HepG2 (cell line): ENCODE data around the gene TGM1. TPM values are rescaled to one million over a fixed set of nuclear protein-coding genes. Genes with fewer than 3 reads are reported as not detected.

Experiments
- ARNTL ChIP-seq: sonication (generic); formaldehyde crosslinking; IDR thresholded peaks from 2 replicates; pipeline ENCODE4 v1.4.0; 2020; ENCODE audit warnings: mild to moderate bottlenecking, missing genetic modification reagents
- ATF7 ChIP-seq, 2 experiments: fragments of 450-650 bp in 1 of 2; sonication (generic) in 1 of 2; formaldehyde crosslinking in 1 of 2; IDR thresholded peaks; 2 replicates each; pipeline versions ENCODE4 v1.4.0 to v1.6.1; 2016 to 2020; ENCODE audit warnings: antibody characterized with exemption in 1 of 2, mild to moderate bottlenecking in 1 of 2, missing genetic modification reagents in 1 of 2
- BATF2 ChIP-seq: sonication (generic); formaldehyde crosslinking; IDR thresholded peaks from 2 replicates; pipeline ENCODE4 v1.8.0; 2022; ENCODE audit warnings: mild to moderate bottlenecking, missing genetic modification reagents, moderate library complexity
- CENPT ChIP-seq: sonication (generic); formaldehyde crosslinking; IDR thresholded peaks from 2 replicates; pipeline ENCODE4 v1.8.0; 2022; ENCODE audit warnings: low read depth, mild to moderate bottlenecking, moderate library complexity, missing genetic modification reagents
- HNRNPLL ChIP-seq: fragments of 200-400 bp; formaldehyde crosslinking; IDR thresholded peaks from 2 replicates; pipeline ENCODE4 v1.6.1; 2017; ENCODE audit warnings: mild to moderate bottlenecking, low read depth, low read length; ENCODE audit not compliant: poor library complexity, severe bottlenecking
- KAT2B ChIP-seq: fragments of 150-350 bp; IDR thresholded peaks from 2 replicates; pipeline ENCODE4 v1.6.1; 2014; ENCODE audit warnings: low read depth, low read length, borderline replicate concordance
- PRMT3 ChIP-seq: sonication (generic); formaldehyde crosslinking; IDR thresholded peaks from 2 replicates; pipeline ENCODE4 v1.8.1; 2022; ENCODE audit warnings: low read depth, mild to moderate bottlenecking, moderate library complexity, missing genetic modification reagents, borderline replicate concordance
- RBM22 ChIP-seq: fragments of 200-400 bp; formaldehyde crosslinking; optimal IDR thresholded peaks from 2 replicates; pipeline ENCODE3; 2017; ENCODE audit warnings: mild to moderate bottlenecking, low read length, moderate library complexity
- ZFP36L2 ChIP-seq: sonication (generic); formaldehyde crosslinking; IDR thresholded peaks from 2 replicates; pipeline ENCODE4 v1.4.0; 2020; ENCODE audit warnings: missing genetic modification reagents
- ZFYVE20 ChIP-seq: sonication (generic); formaldehyde crosslinking; IDR thresholded peaks from 2 replicates; pipeline ENCODE4 v1.8.0; 2023; ENCODE audit warnings: low read depth, mild to moderate bottlenecking, moderate library complexity, missing genetic modification reagents, borderline replicate concordance
- ZMYM2 ChIP-seq: sonication (generic); formaldehyde crosslinking; IDR thresholded peaks from 2 replicates; pipeline ENCODE4 v1.8.0; 2022; ENCODE audit warnings: mild to moderate bottlenecking, missing genetic modification reagents
- ZNF207 ChIP-seq: fragments of 450-650 bp; IDR thresholded peaks from 2 replicates; pipeline ENCODE4 v1.6.1; 2016; ENCODE audit warnings: antibody characterized with exemption, borderline replicate concordance
- ZNF414 ChIP-seq: sonication (generic); formaldehyde crosslinking; IDR thresholded peaks from 2 replicates; pipeline ENCODE4 v1.5.0; 2020; ENCODE audit warnings: missing genetic modification reagents
- ZNF609 ChIP-seq: sonication (generic); formaldehyde crosslinking; IDR thresholded peaks from 2 replicates; pipeline ENCODE4 v1.4.0; 2020; ENCODE audit warnings: mild to moderate bottlenecking, missing genetic modification reagents, borderline replicate concordance
- ZNF776 ChIP-seq: sonication (generic); formaldehyde crosslinking; IDR thresholded peaks from 2 replicates; pipeline ENCODE4 v1.4.0; 2020; ENCODE audit warnings: mild to moderate bottlenecking, missing genetic modification reagents
- polyA plus RNA-seq, 8 experiments: library from polyadenylated mRNA; depleted of rRNA in 3 of 8; stranded (reverse) in 7 of 8; unstranded in 1 of 8; fragments of >200 nt; fragmentation: Illumina TruSeq in 4 of 8; extraction: Trizol in 4 of 8; gene quantifications; 2 replicates each; pipeline versions ENCODE4 v1.2.1 to v1.2.3, GENCODE V29; 2011 to 2016; ENCODE audit warnings: low read depth in 4 of 8, missing spikeins in 1 of 8, mixed read lengths in 1 of 8; ENCODE audit not compliant: insufficient read depth in 1 of 8
- total RNA-seq, 5 experiments: library from RNA; depleted of rRNA; stranded (reverse); fragments of >200 nt; fragmentation: Illumina TruSeq; extraction: Trizol; gene quantifications; 2 replicates each; pipeline ENCODE4 v1.2.3, GENCODE V29; 2016; ENCODE audit warnings: low read depth in 1 of 5
- TF ChIP-seq, protein P1 (sequence below): sonication (generic); formaldehyde crosslinking; IDR thresholded peaks from 2 replicates; pipeline ENCODE4 v1.4.0; 2020; ENCODE audit warnings: missing genetic modification reagents, borderline replicate concordance

The TGM1 gene
- total and polyA plus RNA-seq, 2 of the 13 experiments (the other 11 are each of a cell fraction or from before 2014, with no cell fraction given), result 3.2 to 10.6 TPM

GRCh38 chr14:24299255-24300191 lies 36.5 kb upstream of the TGM1 start, which contains the start of the genes DHRS1 and NOP9 (continued):
- TF ChIP-seq ZFYVE20 (CRISPR knock-in tag) (no peak), BATF2 (CRISPR knock-in tag) (no peak), ZNF609 (peak; percentile 79; the same call in 1 of the 2 replicates), CENPT (peak; percentile 11; the same call in 1 of the 2 replicates), ZMYM2 (CRISPR knock-in tag) (no peak), KAT2B (no peak), ATF7 (IDR thresholded peaks at IDR 0.05) (peak; percentile 80), ATF7 (CRISPR knock-in tag; IDR thresholded peaks at IDR 0.05) (0 out of 2 replicates have a peak, but pooled peaks have one; percentile 30), PRMT3 (CRISPR knock-in tag) (no peak), ZFP36L2 (CRISPR knock-in tag) (peak; percentile 85; the same call in 1 of the 2 replicates), ZNF414 (CRISPR knock-in tag) (peak; percentile 98), ZNF776 (peak; percentile 73), HNRNPLL (peak; percentile 94), RBM22 (peak; percentile 12), ZNF207 (no peak), ARNTL (CRISPR knock-in tag) (peak; percentile 61)
- TF ChIP-seq, protein P1, sequence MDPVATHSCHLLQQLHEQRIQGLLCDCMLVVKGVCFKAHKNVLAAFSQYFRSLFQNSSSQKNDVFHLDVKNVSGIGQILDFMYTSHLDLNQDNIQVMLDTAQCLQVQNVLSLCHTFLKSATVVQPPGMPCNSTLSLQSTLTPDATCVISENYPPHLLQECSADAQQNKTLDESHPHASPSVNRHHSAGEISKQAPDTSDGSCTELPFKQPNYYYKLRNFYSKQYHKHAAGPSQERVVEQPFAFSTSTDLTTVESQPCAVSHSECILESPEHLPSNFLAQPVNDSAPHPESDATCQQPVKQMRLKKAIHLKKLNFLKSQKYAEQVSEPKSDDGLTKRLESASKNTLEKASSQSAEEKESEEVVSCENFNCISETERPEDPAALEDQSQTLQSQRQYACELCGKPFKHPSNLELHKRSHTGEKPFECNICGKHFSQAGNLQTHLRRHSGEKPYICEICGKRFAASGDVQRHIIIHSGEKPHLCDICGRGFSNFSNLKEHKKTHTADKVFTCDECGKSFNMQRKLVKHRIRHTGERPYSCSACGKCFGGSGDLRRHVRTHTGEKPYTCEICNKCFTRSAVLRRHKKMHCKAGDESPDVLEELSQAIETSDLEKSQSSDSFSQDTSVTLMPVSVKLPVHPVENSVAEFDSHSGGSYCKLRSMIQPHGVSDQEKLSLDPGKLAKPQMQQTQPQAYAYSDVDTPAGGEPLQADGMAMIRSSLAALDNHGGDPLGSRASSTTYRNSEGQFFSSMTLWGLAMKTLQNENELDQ (CRISPR knock-in tag), result peak; percentile 24; the same call in 1 of the 2 replicates
